ENCODE results near the gene ITGA8.

DNA sequence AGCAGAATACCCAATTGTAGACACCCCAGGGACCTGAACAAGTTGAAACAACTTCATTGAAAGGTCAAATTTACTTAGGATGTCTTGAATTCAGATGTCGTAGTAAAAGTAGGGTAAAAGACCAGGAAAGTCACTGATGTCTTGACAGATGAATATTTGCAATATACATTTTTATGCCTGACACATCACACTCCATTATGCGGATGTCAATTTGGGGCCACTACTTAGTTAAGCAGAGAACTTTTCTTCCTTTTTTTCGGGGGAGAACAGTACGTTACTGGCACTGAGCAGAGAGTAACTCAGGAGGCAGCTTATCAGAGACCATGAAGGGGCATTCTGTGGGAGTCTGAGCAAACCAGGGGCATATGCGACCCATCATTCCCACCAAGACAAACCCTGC lies 4.9 kb downstream of the ITGA8 start:
- TF ChIP-seq, protein P1, sequence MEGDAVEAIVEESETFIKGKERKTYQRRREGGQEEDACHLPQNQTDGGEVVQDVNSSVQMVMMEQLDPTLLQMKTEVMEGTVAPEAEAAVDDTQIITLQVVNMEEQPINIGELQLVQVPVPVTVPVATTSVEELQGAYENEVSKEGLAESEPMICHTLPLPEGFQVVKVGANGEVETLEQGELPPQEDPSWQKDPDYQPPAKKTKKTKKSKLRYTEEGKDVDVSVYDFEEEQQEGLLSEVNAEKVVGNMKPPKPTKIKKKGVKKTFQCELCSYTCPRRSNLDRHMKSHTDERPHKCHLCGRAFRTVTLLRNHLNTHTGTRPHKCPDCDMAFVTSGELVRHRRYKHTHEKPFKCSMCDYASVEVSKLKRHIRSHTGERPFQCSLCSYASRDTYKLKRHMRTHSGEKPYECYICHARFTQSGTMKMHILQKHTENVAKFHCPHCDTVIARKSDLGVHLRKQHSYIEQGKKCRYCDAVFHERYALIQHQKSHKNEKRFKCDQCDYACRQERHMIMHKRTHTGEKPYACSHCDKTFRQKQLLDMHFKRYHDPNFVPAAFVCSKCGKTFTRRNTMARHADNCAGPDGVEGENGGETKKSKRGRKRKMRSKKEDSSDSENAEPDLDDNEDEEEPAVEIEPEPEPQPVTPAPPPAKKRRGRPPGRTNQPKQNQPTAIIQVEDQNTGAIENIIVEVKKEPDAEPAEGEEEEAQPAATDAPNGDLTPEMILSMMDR (IDR thresholded peaks at IDR 0.05 in 2 of 3, conservative IDR thresholded peaks at IDR 0.05 in 1 of 3; ENCODE audit: insufficient read depth in 2 of 3, low read depth in 1 of 3, low read length in 3 of 3), result no peak
- TF ChIP-seq FOXA3 (CRISPR knock-in tag; conservative IDR thresholded peaks at IDR 0.05 in 1 of 2, IDR thresholded peaks at IDR 0.05 in 1 of 2), result no peak
- no peak for TF ChIP-seq NFE2L1 (tag; IDR thresholded peaks at IDR 0.05; ENCODE audit: borderline replicate concordance, low read depth)
